Hematopoietic multipotent progenitor cell treated with erythropoietin and hydrocortisone succinate and interleukin-3 and kit ligand, for 6 days (in vitro differentiated cells): ENCODE measurements around the gene KIAA2012.
"Not testable (repeated sequence)": the region's sequence is repeated elsewhere in the genome, so short reads cannot be mapped to it uniquely, and the experiment has no call there.

Experiments used
- DNase-seq: peaks from one replicate; pipeline ENCODE4 v3.0.0-alpha.2; 2015

Gene KIAA2012

DNA sequence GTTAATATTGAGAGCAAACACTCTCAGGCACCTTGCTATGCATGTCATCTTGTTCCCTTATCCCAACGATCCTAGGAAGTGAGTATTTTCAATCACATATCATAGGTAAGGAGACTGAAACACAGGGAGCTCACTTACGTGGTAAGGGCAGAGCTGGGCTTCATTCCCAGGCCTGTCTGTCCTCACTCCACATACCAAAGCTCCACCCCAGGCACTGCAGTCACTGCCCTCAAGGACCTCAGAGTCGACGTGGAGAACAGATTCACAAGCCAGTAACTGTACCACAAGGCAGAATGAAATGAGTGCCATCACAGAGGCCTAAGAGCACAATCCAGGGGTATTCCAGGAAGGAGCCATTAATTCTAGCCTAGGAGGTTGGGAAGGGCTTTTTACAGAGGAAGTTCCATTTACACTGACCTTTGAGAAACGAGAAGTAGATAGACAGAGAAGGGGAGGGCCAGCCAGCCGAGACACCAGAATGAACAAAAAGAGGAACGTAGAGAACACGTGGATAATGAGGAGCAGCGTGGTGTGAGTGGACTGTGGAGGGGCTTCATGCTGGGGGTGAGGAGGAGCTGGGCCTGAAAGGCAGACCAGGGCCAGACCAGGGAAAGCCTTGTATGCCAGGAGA, 48.6 kb downstream of the KIAA2012 start:
- peak; percentile 50 for DNase-seq

- DNase-seq: no peak
Observed at GRCh38 chr2:202122163-202122540, 49.1 kb downstream of the KIAA2012 start.

DNA sequence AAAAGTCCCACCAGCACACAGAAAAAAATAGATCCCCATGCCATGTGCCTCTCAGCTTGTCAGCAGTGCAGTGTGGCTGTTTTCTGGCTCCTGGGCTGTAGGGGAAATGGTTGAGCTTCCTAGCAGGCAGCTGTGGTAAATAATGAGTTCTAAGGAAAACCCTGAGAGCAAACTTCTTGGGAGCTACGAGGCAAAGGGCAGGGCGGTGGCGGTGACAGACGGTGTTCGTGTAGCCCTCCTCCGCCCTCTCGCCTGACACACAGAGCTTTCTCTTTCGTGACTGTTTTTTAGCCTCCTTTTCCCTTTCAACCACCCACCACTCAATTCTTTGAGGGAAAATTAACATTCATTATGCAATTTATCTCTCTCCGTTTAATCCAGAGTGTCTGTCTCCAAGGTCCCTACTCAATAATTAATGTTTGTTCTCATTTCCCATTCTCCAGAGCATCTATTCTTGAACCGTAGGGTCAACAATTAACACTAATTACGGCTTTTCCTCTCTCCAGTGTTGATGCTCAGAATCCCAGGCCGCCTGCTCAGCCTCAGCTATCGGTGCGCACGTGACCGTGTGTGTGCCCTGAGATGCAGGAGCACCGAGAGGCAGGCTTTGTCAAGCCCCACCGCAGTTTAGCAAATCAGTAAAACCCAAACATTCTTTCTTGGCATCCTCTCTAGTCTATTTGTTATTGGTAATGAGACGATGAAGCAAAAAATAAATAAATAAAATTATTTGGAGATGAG, 50.1 kb downstream of the KIAA2012 start:
- no peak for DNase-seq

- no peak for DNase-seq
Observed at GRCh38 chr2:202124286-202124685, 51.2 kb downstream of the KIAA2012 start.

DNA sequence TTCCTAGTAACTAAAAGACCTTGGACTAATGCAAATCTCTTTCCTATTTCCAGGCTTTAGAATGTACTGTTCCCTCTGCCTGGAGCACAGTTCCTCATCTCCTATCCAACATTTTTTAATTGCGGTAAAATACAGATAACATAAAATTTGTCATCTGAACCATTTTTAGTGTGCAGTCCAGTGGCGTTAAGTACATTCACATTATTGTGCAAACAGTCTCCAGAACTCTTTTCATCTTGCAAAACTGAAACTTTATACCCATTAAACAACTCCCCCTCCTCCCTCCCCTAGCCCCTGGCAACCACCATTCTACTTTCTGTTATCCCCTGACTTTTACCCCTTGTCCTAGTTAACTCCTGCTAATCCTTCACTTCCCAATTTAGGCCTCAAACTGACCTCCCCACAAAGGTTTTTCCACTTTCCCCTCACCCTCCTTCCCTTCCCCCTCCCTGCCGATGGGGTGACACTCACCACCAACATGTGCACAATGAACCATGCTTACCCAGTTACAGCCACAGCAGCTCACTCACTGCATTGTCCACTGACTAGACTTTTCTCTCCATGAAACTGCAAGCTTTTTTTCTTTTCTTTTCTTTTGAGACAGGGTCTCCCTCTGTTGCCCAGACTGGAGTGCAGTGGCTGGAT, 54.8 kb downstream of the KIAA2012 start:
- no peak for DNase-seq

- DNase-seq: no peak
Observed at GRCh38 chr2:202129841-202130240, 56.8 kb downstream of the KIAA2012 start.

- DNase-seq: no peak
Observed at GRCh38 chr2:202133200-202133908, 60.3 kb downstream of the KIAA2012 start.

DNA sequence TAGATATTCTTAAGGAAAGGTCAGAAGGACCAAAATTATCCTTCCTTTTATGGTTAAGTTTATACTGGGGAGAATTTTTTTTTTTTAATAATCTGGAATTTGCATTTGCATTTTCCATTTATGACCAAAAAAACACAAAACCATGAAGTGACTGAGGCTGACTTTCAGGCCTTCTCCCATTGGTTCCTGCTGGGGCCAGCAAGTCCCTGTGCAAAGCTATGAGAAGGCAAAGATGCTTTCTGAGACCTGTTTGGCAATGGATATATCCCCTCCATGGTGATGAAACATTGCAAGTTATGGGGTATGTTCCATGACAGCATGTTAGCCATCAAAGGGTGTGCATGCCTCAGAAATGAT, 60.8 kb downstream of the KIAA2012 start:
- DNase-seq: no peak

- DNase-seq: no peak
Observed at GRCh38 chr2:202135091-202135874, 62.2 kb downstream of the KIAA2012 start.

DNA sequence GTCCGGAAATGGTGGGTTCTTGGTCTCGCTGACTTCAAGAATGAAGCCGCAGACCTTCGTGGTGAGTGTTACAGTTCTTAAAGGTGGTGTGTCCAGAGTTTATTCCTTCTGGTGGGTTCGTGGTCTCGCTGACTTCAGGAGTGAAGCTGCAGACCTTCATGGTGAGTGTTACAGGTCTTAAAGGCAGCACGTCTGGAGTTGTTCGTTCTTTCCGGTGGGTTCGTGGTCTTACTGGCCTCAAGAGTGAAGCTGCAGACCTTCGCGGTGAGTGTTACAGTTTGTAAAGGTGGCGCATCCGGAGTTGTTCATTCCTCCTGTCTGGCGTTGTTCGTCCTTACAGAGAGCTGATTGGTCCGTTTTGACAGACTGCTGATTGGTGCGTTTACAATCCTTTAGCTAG, 63.0 kb downstream of the KIAA2012 start:
- DNase-seq: not testable (repeated sequence)

GRCh38 chr2:202136526-202136925, 63.5 kb downstream of the KIAA2012 start:
- DNase-seq: no peak

- no peak for DNase-seq
Observed at GRCh38 chr2:202140522-202141252, 67.6 kb downstream of the KIAA2012 start.

DNA sequence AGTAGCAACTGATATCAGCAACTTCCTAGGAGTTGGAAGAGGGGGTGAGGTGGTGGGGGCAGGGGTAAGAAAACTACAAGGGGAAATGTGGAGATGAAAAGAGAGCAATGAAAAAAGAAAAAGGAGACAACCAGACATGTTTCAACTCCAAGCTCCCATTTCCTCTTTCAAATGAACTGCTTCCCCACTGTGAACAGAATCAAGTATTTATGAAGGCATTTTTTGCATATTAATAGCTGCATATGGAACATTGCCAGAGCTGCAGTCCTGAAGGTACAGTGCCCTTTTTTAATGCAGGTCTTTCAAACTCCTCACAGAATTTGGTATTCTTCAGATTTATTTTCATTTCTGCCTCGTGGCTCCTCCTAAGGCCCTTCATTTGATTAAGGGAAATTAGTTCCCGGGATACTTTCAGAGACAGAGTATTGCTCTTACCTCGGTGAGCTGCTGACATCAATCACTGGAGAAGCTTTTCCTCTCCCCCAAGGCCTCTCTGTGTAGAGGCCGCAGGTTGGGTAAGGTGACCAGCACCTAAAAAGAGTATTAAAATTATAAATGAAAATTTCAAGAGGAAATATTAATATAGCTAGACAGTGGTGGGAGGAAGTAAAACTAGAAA, 68.4 kb downstream of the KIAA2012 start:
- DNase-seq: no peak

- DNase-seq: no peak
Observed at GRCh38 chr2:202142540-202142939, 69.5 kb downstream of the KIAA2012 start.

DNA sequence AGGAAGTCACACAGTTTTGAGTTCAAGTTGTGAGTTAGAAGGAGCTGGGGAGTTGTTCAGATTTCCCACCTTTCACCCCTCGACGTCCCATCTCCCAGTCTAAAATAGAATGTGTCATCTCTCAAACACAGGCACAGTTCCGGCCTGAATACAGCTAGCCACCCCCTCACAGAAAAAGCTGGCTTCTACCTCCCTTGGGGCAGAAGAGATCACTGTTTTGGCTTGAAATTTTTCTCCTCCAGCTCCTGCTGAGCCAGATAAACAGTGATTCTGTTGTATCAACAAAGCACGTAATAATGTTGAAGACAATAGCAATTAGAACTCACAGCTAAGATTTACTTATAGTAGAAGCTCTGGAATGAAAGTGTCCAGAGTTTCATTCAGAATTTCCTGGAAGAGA, 74.7 kb downstream of the KIAA2012 start:
- no peak for DNase-seq

GRCh38 chr2:202148515-202149154, 75.6 kb downstream of the KIAA2012 start:
- no peak for DNase-seq

GRCh38 chr2:202149155-202149762, 76.2 kb downstream of the KIAA2012 start:
- DNase-seq: no peak

GRCh38 chr2:202149936-202150335, 76.9 kb downstream of the KIAA2012 start:
- DNase-seq: no peak

GRCh38 chr2:202152104-202152715, 79.2 kb downstream of the KIAA2012 start:
- no peak for DNase-seq

DNA sequence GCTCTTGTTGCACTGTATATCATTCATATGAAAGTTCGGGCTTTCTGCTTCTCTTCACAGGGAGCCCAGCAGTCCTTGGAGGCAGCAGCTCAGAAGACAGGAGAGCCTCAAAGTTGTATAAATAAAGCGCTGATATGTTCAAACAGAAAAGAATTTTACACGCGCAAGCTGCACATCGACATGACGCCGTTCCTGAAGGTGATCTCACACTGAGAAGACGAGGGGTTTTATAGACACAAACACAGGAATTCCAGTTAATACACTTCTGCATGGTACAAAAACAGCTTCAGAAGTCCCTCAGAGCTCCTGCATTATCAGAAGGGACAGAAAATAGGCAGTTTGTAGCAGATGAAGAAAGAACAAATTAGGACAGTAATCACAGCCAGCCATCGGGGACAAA, 81.6 kb downstream of the KIAA2012 start:
- DNase-seq: no peak
